Kidney (tissue), 14 donors: Measurements from ENCODE around the gene ANKRD29. TPM values are rescaled to one million over a fixed set of nuclear protein-coding genes. Genes with fewer than 3 reads are reported as not detected.

ENCODE experiments used
- DNase-seq, 5 donors: peaks; one replicate each; pipeline ENCODE4 v3.0.0-alpha.2; 2013 to 2020
- FAIRE-seq: peaks from 2 replicates; lab custom pipeline; 2012; peaks lifted over from hg19 to GRCh38; lab: Jason Lieb, UNC
- H3K27ac ChIP-seq, 2 donors: one replicate each; pipeline ENCODE4 v1.7.0; 2013; ENCODE audit warnings: low read depth in 2 of 2, low read length in 2 of 2, inconsistent platforms in 1 of 2
- H3K27me3 ChIP-seq: one replicate; pipeline ENCODE4 v1.7.1; 2013; ENCODE audit warnings: low read length, inconsistent platforms; ENCODE audit not compliant: control insufficient read depth, insufficient read depth
- H3K36me3 ChIP-seq, 3 donors: one replicate each; pipeline versions ENCODE4 v1.7.0 to v1.7.1; 2013; ENCODE audit warnings: low read length in 3 of 3, control low read depth in 1 of 3, inconsistent platforms in 1 of 3; ENCODE audit not compliant: insufficient read depth in 3 of 3, control insufficient read depth in 2 of 3
- H3K4me1 ChIP-seq, 3 donors: one replicate each; pipeline versions ENCODE4 v1.7.0 to v1.7.1; 2013; ENCODE audit warnings: low read length in 3 of 3, inconsistent platforms in 1 of 3, low read depth in 1 of 3; ENCODE audit not compliant: control insufficient read depth in 2 of 3, insufficient read depth in 2 of 3
- H3K4me3 ChIP-seq, 3 donors: one replicate each; pipeline versions ENCODE4 v1.7.0 to v1.8.1; 2013; ENCODE audit warnings: low read length in 3 of 3, control low read depth in 1 of 3, inconsistent platforms in 1 of 3
- H3K9ac ChIP-seq, 3 donors: one replicate each; pipeline versions ENCODE4 v1.7.0 to v1.7.1; 2013; ENCODE audit warnings: low read length in 3 of 3, control low read depth in 1 of 3, inconsistent platforms in 1 of 3
- H3K9me3 ChIP-seq, 3 donors: one replicate each; pipeline versions ENCODE4 v1.7.0 to v1.7.1; 2013; ENCODE audit warnings: low read length in 3 of 3, control low read depth in 1 of 3, inconsistent platforms in 1 of 3; ENCODE audit not compliant: control insufficient read depth in 2 of 3, insufficient read depth in 1 of 3
- CTCF ChIP-seq: IDR thresholded peaks from 3 replicates; pipeline ENCODE4 v1.5.1; 2012; ENCODE audit warnings: mild to moderate bottlenecking, moderate library complexity, borderline replicate concordance; ENCODE audit not compliant: insufficient read depth; ENCODE audit errors: extremely low read depth
- intact Hi-C: fragments of 100-400 bp; cut with DNase I; formaldehyde crosslinking; loops from one replicate; pipeline ENCODE4 v1.11.1; 2022
- polyA plus RNA-seq: library from polyadenylated mRNA; stranded (reverse); fragments of 350-450 nt; fragmentation: Illumina TruSeq; extraction: RNeasy Lipid Tissue Mini Kit (QIAGEN cat#74804); gene quantifications from one replicate; pipeline ENCODE4 v1.2.3, GENCODE V29; 2014; ENCODE audit warnings: low read depth, low replicate concordance; ENCODE audit not compliant: insufficient read depth
- total RNA-seq: library from RNA; stranded (reverse); fragmentation: NEBNext Ultra II Directional; extraction: Animal tissue kit (Norgen Biotek cat#: 25700); gene quantifications from one replicate; pipeline ENCODE4 v1.2.1, GENCODE V29; 2021
- donor health status: control.
- donor health status: control.
- donor health status: control.
- donor health status: control.
- donor health status: control.
- donor health status: DM: yes; HTN: yes; CAD: no.
- donor health status: Normal renal cell carcinoma (clear cell type).

Gene ANKRD29
- total and polyA plus RNA-seq, 2 donors from 2014 or later: 4.9 to 5.2 TPM

GRCh38 chr18:23636071-23636399 is 26.7 kb downstream of the ANKRD29 start:
- no peak for TF ChIP-seq CTCF
- Histone ChIP-seq H3K9me3 (no peaks in the 10 kb centered on the region), H3K4me1 (no peaks in the 10 kb centered on the region), H3K27ac (no peak overlapping the region), H3K4me3 (no peak overlapping the region), H3K27me3 (no peaks in the 10 kb centered on the region), H3K36me3 (no peaks in the 10 kb centered on the region), H3K9ac (no peak overlapping the region)
- intact Hi-C loops: no loop called here
- no peak for DNase-seq
- FAIRE-seq: no peak

DNA sequence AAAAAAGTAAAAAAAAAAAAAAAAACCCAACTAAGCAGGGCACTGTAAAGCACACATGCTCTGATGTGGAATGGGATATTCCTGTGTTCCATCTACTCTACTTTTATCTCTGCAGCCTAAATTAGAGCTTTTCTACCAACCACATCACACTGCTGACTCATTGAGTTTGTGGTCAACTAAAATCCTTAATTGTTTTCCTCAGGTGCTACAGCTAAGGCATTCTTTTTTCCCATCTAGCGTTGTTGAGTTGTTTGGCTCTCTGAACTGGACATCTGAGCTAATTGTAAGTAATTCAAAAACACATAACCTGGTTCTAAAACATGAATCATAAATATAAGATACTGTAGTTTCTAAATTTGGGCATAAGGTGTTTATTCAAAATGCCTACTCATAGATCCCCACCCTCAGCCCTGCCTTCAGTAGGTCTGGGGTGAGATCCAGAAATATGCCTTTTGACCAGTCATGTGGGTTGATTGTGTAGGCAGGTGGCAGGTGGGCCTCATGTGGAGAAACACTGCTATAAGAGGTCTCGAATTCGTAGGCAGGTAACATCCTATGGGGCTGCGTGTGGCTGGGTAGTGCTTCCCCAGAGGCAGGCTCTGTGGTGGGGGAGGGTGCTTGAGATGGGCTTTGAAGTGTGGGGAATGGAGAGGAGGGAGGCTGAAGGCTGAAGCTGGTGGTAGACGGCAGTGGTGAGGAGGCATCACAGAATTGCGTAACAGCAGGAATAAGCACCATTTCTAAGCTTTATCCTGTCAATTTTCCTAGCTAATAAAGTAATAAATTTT is 27.2 kb downstream of the ANKRD29 start:
- H3K9ac ChIP-seq: no peak overlapping the region
- no peaks in the 10 kb centered on the region for H3K9me3 ChIP-seq
- no peaks in the 10 kb centered on the region for H3K27me3 ChIP-seq
- no peak overlapping the region for H3K4me3 ChIP-seq
- intact Hi-C loops: no loop called here
- no peaks in the 10 kb centered on the region for H3K4me1 ChIP-seq
- no peak overlapping the region for H3K27ac ChIP-seq
- FAIRE-seq: no peak
- DNase-seq: no peak
- no peak for TF ChIP-seq CTCF
- H3K36me3 ChIP-seq: no peaks in the 10 kb centered on the region

DNA sequence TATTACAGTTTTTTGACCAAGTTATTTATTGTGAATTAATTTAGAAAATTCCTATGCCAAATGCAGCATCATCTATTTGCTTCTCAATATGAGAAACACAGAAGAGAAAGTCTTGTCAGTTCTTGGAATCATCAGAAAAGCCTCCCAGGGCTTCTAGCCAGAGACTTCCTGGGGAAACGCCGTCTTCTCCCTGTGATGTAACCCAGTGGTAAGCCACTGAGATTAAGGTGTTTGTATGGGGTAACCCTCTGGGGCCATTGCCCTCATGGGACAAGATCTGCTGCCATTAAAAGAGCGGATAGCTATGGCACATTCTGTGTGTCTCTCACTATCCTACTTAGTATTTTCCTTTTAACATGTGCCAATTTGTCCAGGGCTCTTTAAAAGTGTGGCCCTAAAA is 28.0 kb downstream of the ANKRD29 start:
- H3K4me1 ChIP-seq: no peaks in the 10 kb centered on the region
- FAIRE-seq: no peak
- no peak overlapping the region for H3K4me3 ChIP-seq
- no peaks in the 10 kb centered on the region for H3K27me3 ChIP-seq
- H3K9ac ChIP-seq: no peak overlapping the region
- no peaks in the 10 kb centered on the region for H3K9me3 ChIP-seq
- no peaks in the 10 kb centered on the region for H3K36me3 ChIP-seq
- intact Hi-C loops: no loop called here
- no peak overlapping the region for H3K27ac ChIP-seq
- no peak for TF ChIP-seq CTCF
- no peak for DNase-seq

GRCh38 chr18:23632615-23633014 is 30.1 kb downstream of the ANKRD29 start:
- no peak for TF ChIP-seq CTCF
- Histone ChIP-seq H3K9me3 (no peaks in the 10 kb centered on the region), H3K4me3 (no peak overlapping the region), H3K9ac (no peak overlapping the region), H3K27me3 (no peaks in the 10 kb centered on the region), H3K4me1 (no peaks in the 10 kb centered on the region), H3K27ac (no peak overlapping the region), H3K36me3 (no peaks in the 10 kb centered on the region)
- no peak for DNase-seq
- no peak for FAIRE-seq
- intact Hi-C loops: no loop called here
